ENCODE measurements around the gene CIART.
"Not testable (repeated sequence)": the region's sequence is repeated elsewhere in the genome, so short reads cannot be mapped to it uniquely, and the experiment has no call there.

Gene CIART

GRCh38 chr1:150308585-150308984 lies 26.2 kb downstream of the CIART start:
- DNase-seq = not testable (repeated sequence)

- no peak for DNase-seq
Observed at GRCh38 chr1:150309758-150310508, 27.6 kb downstream of the CIART start.

GRCh38 chr1:150311762-150312161 lies 29.4 kb downstream of the CIART start:
- DNase-seq = no peak

- not testable (repeated sequence) for DNase-seq
Observed at GRCh38 chr1:150314691-150315090, 32.3 kb downstream of the CIART start.

- no peak for DNase-seq
Observed at GRCh38 chr1:150320667-150320978, 38.3 kb downstream of the CIART start.

- DNase-seq = no peak
Observed at GRCh38 chr1:150321826-150322166, 39.4 kb downstream of the CIART start.

GRCh38 chr1:150322310-150322709 lies 40.0 kb downstream of the CIART start:
- DNase-seq = no peak

GRCh38 chr1:150332651-150333290 lies 50.4 kb downstream of the CIART start:
- DNase-seq = peak in 24 of 56 donors; percentile 0 to 43 (median 9)
